Midbrain (tissue), 1 donor: ENCODE data around the gene DNM3.

Experiments
- DNase-seq: peaks from one replicate; lab custom pipeline; 2025; lab: John Stamatoyannopoulos, UW

DNM3 gene

DNA sequence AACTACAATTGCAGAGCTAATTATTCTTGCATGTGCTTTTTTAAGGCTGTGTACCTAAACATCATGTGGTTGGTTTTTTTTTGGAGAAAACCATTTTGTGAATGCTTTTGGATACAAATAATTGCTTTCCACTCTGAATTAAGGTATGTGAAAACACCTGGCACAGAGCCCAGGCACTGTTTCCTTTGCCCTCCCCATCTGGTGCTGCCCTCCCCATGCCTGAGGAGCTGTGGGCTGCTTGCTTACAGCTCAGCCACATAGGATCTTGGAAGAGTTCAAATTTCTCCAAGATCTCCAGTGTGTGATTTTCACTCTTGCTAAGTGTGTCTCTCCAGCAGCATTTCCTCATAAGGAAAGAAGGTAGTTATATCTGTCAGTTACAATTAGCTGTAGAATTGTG, 27.8 kb downstream of the DNM3 start:
- DNase-seq = no peak

DNA sequence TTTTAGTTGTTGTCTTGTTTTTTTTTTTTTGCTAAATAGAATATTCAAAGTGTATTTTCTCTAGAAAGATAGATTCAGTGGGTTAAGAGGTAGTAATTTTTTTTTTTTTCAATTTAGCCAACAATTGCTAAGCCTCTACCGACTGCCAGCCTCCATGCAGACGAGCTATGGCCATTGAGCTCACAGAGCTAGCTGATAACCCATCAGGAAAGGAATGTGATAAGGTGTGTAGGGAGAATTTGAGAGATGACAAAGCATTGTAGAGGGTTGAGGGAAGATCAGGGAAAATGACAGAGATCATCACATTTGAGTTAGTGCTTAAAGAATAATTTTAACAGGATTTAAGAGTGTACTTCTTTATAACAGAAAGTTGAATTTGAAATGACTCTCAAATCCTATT, 30.6 kb downstream of the DNM3 start:
- no peak for DNase-seq

DNA sequence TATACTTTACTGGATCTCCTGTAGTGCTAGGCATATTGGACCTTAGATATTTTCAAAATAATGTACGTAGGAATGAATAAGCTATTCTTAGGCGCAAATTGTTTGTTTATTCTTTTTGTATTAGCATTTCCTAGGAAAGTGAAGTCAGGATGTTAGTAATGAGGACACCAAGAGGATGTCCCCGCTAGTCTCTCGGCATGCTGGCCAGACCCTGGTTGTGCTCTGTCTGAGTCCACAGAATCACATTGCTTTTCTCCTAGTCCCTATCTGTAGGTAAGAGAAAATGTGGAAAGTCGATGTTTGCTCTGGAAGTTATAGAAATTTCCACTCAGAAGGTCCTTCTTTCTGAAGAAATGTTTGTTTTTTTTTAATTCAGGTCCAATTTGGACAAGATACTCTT, 31.1 kb downstream of the DNM3 start:
- no peak for DNase-seq

DNA sequence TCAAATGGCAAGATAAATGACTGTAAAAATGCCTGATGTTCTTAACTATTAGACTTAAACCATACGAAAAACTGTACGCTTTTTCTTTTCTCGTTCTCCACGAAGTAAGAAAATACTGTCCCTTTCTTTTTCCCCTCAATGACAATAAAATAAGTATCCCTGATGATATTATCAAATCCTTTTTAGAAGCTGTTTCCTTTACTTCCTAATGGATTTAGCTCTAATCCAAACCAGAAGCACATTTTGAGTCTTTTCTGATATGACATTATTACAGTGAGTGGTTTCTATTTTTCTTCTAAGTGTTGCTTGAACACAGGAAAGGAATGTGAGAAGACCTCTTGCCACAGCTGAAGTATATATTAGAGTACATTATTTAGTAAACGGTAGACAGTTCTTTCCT, 32.4 kb downstream of the DNM3 start:
- no peak for DNase-seq

DNA sequence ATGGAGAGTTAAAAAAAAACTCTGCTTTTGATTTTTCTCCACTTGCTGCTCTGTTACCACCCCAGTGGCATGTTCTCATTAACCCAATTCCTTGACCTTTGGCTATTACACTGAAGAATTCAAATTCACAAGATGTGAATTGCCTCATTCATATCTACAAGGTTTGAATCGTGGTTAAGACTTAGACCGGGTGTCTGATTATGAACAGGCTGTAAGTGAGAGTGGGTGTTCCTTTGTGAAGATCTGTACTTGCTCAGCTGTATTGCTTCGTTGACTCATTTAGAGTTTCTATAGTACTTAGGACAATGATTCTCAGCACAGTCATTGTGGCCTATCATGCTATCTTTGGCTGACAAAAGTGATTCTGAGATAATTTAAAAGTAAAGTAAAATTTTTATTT, 36.4 kb downstream of the DNM3 start:
- no peak for DNase-seq

DNA sequence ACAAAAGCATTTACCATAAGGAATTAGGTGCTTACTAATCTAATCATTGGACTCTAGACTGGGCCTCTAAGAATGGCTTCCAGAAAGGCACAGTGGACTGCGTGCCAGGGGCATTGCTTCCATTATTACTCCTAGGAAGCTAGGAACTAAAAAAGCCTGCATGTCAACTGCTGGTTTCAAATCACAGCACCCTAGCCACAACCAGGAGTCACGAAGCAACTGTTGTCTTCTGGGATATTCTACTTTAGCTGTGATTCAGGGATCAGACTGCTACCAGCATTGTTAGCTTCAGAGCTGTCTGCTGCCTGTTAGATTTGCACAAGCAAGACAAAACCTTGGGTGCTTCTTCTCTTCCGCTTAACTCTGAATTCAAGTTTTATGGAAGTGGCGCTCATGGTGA, 38.3 kb downstream of the DNM3 start:
- DNase-seq = no peak

DNA sequence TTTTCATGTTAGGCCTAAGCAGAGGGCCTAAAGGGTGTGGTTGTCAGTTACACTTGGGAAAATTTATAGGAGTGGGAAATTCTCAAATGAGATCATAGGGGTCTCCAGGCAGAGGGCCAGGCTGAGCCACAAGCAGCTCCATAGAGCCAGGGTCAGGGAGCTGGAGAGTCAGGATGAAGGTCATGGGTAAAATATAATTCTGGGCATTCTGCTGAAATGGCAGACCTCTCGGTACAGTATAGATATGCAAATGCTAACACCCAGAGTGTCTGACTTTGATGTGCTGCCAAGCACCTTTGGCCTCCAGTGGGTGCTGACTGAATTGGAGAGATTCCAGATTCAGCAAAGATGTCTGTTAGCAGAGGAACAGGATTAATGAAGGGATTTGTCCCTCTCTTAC, 40.1 kb downstream of the DNM3 start:
- DNase-seq = no peak

DNA sequence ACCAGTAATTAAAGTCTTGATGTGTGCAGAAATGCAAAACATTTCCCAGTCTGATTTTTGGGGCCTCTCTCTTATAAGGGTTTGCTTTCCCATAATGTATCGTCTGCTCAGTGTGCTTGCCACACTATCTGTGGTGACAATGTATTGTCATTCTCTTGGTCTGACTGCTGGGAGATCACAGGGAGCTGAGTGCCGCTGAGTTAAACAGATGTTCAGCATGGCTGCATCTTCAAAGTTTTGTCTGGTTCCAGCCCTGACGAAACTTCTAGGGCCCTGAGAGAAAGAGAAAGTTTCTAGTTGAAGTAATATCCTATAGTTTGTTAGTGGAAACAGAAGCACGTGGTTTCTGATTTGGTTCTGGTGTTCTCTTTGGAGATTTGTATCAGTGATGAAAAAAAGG, 42.6 kb downstream of the DNM3 start:
- DNase-seq = no peak

DNA sequence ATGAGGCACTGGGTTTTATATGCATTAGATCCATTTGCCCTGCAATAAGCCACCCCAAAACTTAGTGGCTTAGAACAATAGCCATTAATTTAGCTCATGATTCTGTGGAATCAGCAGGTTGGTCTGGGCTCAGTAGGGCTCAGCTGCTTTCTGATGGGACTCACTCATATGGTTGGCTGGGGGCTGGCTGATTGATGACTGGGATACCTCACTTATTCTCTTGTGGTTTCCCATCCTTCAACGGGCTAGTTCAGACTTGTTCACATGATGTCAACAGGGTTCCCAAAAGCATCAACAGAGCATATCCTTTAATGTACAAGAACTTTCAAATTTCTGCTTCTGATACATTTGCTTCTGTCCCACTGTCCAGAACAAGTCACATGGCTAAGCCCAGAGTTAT, 43.2 kb downstream of the DNM3 start:
- no peak for DNase-seq

DNA sequence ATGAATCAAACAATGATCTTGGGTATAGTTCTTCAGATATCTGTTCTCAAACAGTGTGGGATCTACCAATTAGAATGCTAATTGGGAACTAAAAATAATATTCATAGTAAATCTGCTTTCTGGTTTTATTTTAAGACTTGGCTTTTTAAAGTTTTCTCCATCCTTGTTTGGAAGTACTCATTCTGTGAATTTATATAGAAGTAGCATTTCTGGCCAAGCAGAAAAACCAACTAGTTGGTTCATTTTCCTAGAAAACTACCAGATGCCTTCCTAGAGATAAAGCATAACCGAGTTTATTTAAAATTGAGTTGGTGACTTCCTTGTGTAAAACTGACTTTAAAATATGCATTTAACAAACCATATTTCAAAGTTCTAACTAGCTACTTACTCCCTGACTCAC, 48.8 kb downstream of the DNM3 start:
- no peak for DNase-seq

DNA sequence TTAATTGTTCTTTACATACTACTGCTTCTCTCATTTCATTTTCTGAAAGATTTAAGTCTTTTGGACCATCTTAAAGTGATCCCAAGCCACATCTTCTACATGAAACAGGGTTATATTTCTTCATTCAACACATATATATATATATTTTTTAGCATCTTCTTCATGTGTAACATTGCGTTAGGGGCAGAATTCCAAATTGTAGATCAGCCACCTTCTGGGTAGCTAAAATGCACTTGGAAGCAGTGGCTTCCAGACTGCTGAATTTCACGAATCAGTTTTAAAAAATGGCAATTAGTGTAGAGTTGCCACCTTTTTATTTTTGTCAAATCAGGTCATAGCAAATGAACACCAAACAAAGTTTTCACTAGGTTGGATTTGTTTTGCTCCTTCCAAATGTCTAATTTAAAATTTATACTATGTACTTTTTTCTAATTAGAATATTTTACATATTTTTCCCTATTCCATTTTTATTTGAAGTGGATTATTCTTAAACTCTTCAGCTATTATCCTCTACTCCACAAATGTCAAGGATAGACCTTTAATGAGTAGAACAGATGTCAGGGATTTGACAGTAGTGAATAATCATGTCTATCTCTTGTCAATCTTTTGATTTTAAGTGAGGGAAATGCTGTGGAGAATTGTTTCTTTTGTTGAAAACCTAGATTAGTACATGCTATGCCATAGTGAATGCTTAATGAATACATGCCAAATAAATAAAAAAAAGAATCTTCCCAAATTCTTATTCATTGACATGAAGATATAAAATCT, 55.8 kb downstream of the DNM3 start:
- no peak for DNase-seq

DNA sequence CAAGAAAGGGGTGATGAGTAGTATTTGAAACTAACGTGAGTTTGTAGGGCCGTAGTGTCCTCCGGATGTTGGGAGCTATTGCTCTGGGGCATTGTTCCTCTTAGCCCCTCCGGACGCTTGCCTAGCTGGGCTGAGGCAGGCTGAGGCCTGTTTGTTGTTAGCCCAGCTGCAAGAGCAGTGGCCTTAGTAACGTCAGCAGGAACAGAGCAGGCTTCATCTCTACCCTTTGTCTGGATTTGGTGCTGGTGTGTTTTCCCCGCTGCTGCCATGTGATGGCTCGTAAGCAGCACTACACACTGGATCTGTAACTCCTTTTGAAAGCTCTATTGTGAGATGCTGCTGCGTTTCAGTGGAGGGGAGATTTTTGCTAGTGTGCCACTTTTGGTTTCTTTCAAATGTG, 57.6 kb downstream of the DNM3 start:
- DNase-seq = peak; percentile 94

DNA sequence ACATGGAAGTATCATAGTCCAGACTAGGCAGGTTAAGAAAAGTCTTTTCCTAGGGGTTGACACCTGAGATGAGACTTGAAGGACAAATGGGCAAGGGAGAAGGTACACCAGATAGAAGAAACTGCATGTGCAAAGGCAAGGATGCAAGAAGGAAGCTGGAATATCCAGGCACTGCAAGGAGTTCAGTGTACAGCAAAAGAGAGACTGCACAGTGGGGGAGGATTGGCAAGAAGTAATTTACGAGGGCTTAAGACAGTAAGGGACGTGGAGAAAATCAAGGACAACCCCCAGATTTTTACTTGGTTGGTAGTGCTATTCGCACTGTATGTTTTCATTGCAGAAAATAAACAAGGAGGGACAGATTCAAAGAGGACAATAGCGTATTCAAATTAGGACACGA, 58.5 kb downstream of the DNM3 start:
- peak; percentile 51 for DNase-seq

DNA sequence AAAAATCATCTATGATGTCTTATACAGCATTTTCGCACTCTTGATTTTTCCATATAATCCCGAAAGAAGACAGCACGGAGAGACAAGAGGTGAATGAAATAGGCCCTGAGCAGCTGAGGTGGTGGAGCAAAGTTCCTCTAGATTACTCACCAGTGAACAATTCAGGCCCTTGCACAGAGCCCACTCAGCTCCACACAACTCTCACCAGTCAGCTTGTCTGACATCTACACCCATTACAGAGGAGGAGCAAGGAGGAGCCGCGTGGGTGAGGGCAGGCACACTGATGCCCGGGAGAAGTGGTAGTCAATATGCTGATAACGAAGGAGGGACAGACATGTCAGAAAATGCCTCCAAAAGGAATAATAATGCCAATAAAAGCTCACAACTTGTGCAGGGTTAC, 59.9 kb downstream of the DNM3 start:
- peak; percentile 32 for DNase-seq

DNA sequence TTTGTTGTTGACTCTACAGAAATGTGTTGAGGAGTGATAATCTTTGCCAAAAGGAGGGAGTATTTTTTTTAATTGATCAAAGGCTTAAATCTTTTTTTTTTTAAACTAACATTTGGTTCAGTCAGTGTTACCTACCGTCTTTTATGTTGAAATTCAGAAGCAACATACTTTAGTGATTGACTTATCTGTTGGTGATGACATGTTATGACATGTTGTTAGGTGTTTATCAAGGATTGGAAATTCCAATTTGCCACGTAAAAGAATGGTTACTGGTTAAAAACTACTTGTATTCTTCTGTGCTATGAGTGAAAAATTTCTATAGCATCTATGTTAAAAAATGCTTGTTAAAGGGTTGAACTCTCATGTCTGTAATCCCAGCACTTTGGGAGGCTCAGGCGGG, 61.2 kb downstream of the DNM3 start:
- no peak for DNase-seq

DNA sequence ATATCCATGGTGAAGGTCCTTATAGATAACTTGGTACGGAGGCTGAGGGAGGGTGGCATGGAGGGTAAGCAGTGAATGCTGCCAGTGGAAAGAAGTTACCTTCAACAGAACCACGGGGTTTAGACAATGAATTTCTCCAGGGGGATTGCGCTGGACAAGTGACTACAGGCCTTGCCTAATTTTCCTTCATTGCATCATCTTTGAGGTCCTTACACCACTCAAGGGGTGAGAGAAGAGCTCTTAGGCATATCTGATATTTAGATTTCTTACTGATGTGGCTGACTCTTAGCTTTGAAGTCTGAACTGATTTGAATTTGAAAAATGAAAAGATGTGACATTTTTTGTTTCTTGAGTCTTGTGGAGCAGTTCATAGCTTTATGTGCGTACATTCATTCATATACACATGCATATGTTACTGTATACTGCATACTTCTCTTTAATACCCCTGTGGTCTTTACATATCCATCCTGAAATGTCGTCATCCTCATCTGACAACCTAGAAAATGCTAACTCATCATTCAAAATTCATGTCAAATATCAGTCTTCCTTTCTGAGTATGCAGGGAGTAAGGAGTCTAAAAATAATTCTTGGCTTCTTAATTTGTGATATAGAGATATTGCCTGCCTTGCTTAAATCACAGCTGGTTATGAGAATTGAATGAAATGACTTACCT, 63.6 kb downstream of the DNM3 start:
- no peak for DNase-seq

DNA sequence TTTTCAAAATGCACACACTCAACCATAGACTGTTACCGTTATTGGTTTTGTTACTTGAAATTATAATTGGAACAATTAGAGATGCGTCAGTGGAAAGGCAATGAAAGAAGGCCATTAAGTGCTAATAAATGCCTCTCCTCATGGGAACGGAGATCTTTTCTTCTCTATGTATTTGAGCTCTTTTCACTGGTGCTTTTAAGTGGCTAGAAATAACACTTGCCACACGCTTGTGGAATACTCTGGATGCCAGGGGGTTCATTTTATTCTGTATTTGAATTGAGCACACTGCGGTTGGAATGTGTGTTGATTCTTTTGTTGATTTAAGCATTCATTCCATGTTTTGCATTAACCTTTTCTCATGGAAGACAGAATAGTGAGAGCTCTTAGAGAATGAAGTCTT, 68.4 kb downstream of the DNM3 start:
- no peak for DNase-seq

DNA sequence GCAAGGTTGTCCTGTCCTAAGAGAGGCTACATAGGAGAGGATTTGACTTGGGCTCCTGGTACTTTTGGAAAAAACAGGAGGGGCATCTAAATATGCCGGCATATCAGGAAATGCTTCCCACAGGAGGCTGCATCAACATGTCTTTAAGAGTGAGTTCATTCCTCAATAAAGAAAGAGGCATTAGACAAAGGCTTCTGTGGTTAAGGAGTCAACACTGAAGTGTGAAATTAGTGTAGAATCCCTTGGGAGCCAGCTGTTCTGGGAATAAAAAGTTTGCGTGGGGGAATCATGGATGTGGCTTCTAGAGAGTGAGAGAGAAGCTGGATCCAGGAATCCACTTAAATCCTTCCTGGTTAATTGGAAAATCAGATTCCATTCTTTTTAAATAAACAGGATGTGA, 69.5 kb downstream of the DNM3 start:
- no peak for DNase-seq

DNA sequence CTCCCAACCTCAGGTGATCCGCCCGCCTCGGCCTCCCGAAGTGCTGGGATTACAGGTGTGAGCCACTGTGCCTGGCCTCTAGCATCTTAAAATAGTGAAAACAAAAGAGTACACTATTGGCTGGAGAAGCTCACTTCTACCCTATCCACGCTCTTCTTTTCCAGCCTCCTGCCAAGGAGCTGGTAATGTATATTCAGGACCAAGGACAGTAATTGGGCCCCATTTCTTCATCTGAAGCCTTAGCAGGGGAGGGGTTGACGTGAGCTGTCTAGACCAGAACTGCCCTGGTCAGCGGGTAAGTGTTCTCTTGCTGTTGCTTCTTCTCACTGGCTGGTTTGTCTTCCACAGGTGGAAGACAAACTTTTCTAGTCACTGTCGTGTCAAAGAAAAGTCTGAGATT, 70.2 kb downstream of the DNM3 start:
- no peak for DNase-seq

DNA sequence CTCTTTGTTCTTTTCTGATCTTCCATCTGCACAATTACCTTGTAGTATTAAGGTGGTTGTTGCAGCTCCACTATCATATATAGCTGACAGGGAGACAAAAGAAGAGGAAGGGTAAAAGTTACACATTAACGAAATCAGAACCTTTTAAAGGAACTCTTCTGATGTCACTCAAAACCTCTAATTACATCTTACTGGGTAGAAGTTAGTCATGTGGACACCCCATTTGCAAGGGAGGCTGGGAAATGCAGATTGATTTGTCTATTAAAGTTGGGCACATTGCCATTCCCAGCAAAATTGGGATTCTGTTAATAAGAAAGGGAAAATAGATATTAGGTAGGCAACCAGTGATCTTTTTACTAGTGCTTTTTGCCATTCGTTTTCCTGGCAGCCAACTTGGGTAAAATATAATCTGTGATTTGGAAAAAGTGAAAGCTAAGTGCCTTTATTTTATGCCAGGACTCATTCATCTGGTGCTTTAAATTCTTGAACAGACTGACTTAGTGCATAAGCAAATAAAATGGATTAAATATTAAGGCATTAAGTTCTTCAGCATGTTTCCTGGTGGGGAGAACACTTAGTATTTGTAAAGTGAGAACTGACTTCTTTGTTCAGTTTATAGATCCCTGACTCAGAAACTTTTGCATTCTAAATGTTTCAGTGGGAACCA, 71.3 kb downstream of the DNM3 start:
- no peak for DNase-seq

DNA sequence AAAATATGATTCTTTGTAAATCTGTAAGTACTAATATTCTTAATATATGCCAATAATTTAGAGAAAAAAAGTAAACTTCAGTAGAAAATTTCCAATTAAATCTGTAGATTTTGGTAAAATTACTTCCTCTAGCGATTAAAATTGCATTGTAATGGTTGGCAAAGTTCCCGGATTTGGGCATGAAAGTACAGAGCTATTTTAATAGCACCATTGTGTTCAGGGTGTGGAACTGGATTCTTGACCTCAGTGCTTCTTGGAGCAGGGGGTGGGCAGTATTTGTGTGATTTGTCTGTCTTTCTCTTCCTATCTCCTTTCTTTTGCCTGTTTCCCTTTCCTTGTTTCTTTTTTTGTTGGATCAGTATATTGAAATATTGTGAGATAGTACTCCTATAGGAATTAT, 72.1 kb downstream of the DNM3 start:
- peak; percentile 72 for DNase-seq

DNA sequence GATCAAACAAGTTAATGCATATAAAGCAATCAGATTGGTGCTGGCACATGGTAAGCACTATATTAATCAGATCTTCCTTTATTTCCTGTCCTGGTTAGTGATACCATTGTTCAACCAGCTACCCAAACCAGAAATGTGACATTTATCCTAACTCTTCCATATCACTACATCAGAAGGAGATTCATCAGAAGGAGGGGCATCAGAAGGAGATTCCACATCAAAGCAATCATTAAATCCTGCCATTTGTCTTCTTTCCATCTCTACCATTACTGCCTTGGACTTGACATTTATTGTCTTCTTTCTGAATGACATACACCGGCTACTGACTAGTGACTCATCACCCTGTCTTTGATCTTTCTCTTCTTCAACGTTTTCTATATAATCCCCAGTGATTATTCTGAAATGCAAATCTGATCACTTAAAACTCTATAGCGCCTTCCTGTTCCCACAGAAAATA, 75.0 kb downstream of the DNM3 start:
- no peak for DNase-seq

DNA sequence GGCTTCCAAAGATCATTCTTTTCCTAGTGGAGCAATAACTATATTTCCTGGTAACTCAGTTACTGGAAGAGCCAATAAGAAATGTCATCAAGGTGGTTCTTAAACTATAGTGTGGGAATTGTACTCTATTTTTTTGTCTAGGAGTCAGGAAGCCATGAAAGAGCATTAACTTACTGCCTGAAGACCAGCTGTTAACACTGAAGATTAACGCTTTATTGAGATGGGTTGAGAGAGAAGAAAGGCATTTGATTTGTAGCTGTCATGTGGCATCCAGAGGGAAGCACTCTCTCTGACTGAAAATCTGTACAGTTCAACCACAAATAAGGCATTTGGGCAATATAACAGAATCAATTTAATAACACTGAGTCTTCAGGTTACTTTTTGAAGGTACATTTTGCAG, 76.0 kb downstream of the DNM3 start:
- no peak for DNase-seq
